ENCODE data around the gene MSANTD7.

GRCh38 chr10:14840178-14840577, 2.1 kb downstream of the MSANTD7 start:
- no peak for TF ChIP-seq REST (IDR thresholded peaks at IDR 0.05; ENCODE audit: insufficient replicate concordance, low read depth)
- TF ChIP-seq CTCF (IDR thresholded peaks at IDR 0.05; ENCODE audit: insufficient read depth, low read length), result no peak
